ENCODE measurements around the gene CCR7.

CCR7 gene

GRCh38 chr17:40560592-40561293 lies 4.5 kb downstream of the CCR7 start:
- H3K4me3 ChIP-seq (ENCODE audit: extremely low read depth, insufficient read depth, low read length, poor library complexity, severe bottlenecking): no peak overlapping the region
- H3K4me1 ChIP-seq (ENCODE audit: control insufficient read depth, insufficient read depth, low read length, poor library complexity, severe bottlenecking): peaks cover 16% of the 10 kb centered on the region
- 83 to 85% methylated on average over 19 to 23 of the region's 24 CpGs for WGBS, 2 experiments (ENCODE audit: insufficient coverage in 2 of 2)

GRCh38 chr17:40559954-40560591 lies 5.2 kb downstream of the CCR7 start:
- no peaks in the 10 kb centered on the region for H3K36me3 ChIP-seq (ENCODE audit: control insufficient read depth, insufficient read depth, low read length)
- WGBS, 2 experiments (ENCODE audit: insufficient coverage in 2 of 2): 46 to 51% methylated on average over 9 to 10 of the region's 13 CpGs
- no peak overlapping the region for H3K4me3 ChIP-seq (ENCODE audit: extremely low read depth, insufficient read depth, low read length, poor library complexity, severe bottlenecking)
- H3K4me1 ChIP-seq (ENCODE audit: control insufficient read depth, insufficient read depth, low read length, poor library complexity, severe bottlenecking): peaks cover 16% of the 10 kb centered on the region
- no peak overlapping the region for H3K27ac ChIP-seq (ENCODE audit: low read depth, low read length, severe bottlenecking)
- H3K9me3 ChIP-seq (ENCODE audit: control insufficient read depth, low read length): no peaks in the 10 kb centered on the region

More at GRCh38 chr17:40560592-40561293, 4.5 kb downstream of the CCR7 start:
- Histone ChIP-seq H3K36me3 (ENCODE audit: control insufficient read depth, insufficient read depth, low read length) (no peaks in the 10 kb centered on the region), H3K27ac (ENCODE audit: low read depth, low read length, severe bottlenecking) (no peak overlapping the region), H3K9me3 (ENCODE audit: control insufficient read depth, low read length) (no peaks in the 10 kb centered on the region)

- H3K27ac ChIP-seq (ENCODE audit: low read depth, low read length, severe bottlenecking): no peak overlapping the region
- no peaks in the 10 kb centered on the region for H3K9me3 ChIP-seq (ENCODE audit: control insufficient read depth, low read length)
- WGBS, 2 experiments (ENCODE audit: insufficient coverage in 2 of 2): 83 to 98% methylated on average over 4 to 5 of the region's 5 CpGs
- peaks cover 16% of the 10 kb centered on the region for H3K4me1 ChIP-seq (ENCODE audit: control insufficient read depth, insufficient read depth, low read length, poor library complexity, severe bottlenecking)
- no peak overlapping the region for H3K4me3 ChIP-seq (ENCODE audit: extremely low read depth, insufficient read depth, low read length, poor library complexity, severe bottlenecking)
- H3K36me3 ChIP-seq (ENCODE audit: control insufficient read depth, insufficient read depth, low read length): no peaks in the 10 kb centered on the region
Observed at GRCh38 chr17:40559564-40559916, 5.7 kb downstream of the CCR7 start.

GRCh38 chr17:40558890-40559563 lies 6.2 kb downstream of the CCR7 start:
- H3K36me3 ChIP-seq (ENCODE audit: control insufficient read depth, insufficient read depth, low read length): no peaks in the 10 kb centered on the region
- no peak overlapping the region for H3K4me3 ChIP-seq (ENCODE audit: extremely low read depth, insufficient read depth, low read length, poor library complexity, severe bottlenecking)
- no peak overlapping the region for H3K27ac ChIP-seq (ENCODE audit: low read depth, low read length, severe bottlenecking)
- no peaks in the 10 kb centered on the region for H3K9me3 ChIP-seq (ENCODE audit: control insufficient read depth, low read length)
- peaks cover 18% of the 10 kb centered on the region for H3K4me1 ChIP-seq (ENCODE audit: control insufficient read depth, insufficient read depth, low read length, poor library complexity, severe bottlenecking)
- 93 to 98% methylated on average over 7 to 9 of the region's 10 CpGs for WGBS, 2 experiments (ENCODE audit: insufficient coverage in 2 of 2)

- peaks cover 24% of the 10 kb centered on the region for H3K4me1 ChIP-seq (ENCODE audit: control insufficient read depth, insufficient read depth, low read length, poor library complexity, severe bottlenecking)
- H3K27ac ChIP-seq (ENCODE audit: low read depth, low read length, severe bottlenecking): no peak overlapping the region
- H3K4me3 ChIP-seq (ENCODE audit: extremely low read depth, insufficient read depth, low read length, poor library complexity, severe bottlenecking): no peak overlapping the region
- WGBS, 2 experiments (ENCODE audit: insufficient coverage in 2 of 2): 88 to 95% methylated on average over 4 to 5 of the region's 9 CpGs
- H3K36me3 ChIP-seq (ENCODE audit: control insufficient read depth, insufficient read depth, low read length): no peaks in the 10 kb centered on the region
- H3K9me3 ChIP-seq (ENCODE audit: control insufficient read depth, low read length): no peaks in the 10 kb centered on the region
Observed at GRCh38 chr17:40558300-40558889, 6.9 kb downstream of the CCR7 start.

- H3K36me3 ChIP-seq (ENCODE audit: control insufficient read depth, insufficient read depth, low read length): no peaks in the 10 kb centered on the region
- WGBS, 2 experiments (ENCODE audit: insufficient coverage in 2 of 2): 93 to 97% methylated on average over 5 to 6 of the region's 6 CpGs
- peaks cover 24% of the 10 kb centered on the region for H3K4me1 ChIP-seq (ENCODE audit: control insufficient read depth, insufficient read depth, low read length, poor library complexity, severe bottlenecking)
- H3K9me3 ChIP-seq (ENCODE audit: control insufficient read depth, low read length): no peaks in the 10 kb centered on the region
- H3K4me3 ChIP-seq (ENCODE audit: extremely low read depth, insufficient read depth, low read length, poor library complexity, severe bottlenecking): no peak overlapping the region
- H3K27ac ChIP-seq (ENCODE audit: low read depth, low read length, severe bottlenecking): peak overlapping the region; percentile 23
Observed at GRCh38 chr17:40557531-40558299, 7.6 kb downstream of the CCR7 start.

GRCh38 chr17:40556884-40557414 lies 8.3 kb downstream of the CCR7 start:
- Histone ChIP-seq H3K4me3 (ENCODE audit: extremely low read depth, insufficient read depth, low read length, poor library complexity, severe bottlenecking) (no peak overlapping the region), H3K36me3 (ENCODE audit: control insufficient read depth, insufficient read depth, low read length) (no peaks in the 10 kb centered on the region), H3K4me1 (ENCODE audit: control insufficient read depth, insufficient read depth, low read length, poor library complexity, severe bottlenecking) (peaks cover 28% of the 10 kb centered on the region), H3K9me3 (ENCODE audit: control insufficient read depth, low read length) (no peaks in the 10 kb centered on the region), H3K27ac (ENCODE audit: low read depth, low read length, severe bottlenecking) (peak overlapping the region; percentile 23)
- 63 to 68% methylated on average over 11 of the region's 16 CpGs for WGBS, 2 experiments (ENCODE audit: insufficient coverage in 2 of 2)

- WGBS, 2 experiments (ENCODE audit: insufficient coverage in 2 of 2): no CpG with 5 or more reads among the region's 1 CpG
- no peaks in the 10 kb centered on the region for H3K9me3 ChIP-seq (ENCODE audit: control insufficient read depth, low read length)
- H3K4me1 ChIP-seq (ENCODE audit: control insufficient read depth, insufficient read depth, low read length, poor library complexity, severe bottlenecking): peaks cover 32% of the 10 kb centered on the region
- no peaks in the 10 kb centered on the region for H3K36me3 ChIP-seq (ENCODE audit: control insufficient read depth, insufficient read depth, low read length)
- no peak overlapping the region for H3K4me3 ChIP-seq (ENCODE audit: extremely low read depth, insufficient read depth, low read length, poor library complexity, severe bottlenecking)
- no peak overlapping the region for H3K27ac ChIP-seq (ENCODE audit: low read depth, low read length, severe bottlenecking)
Observed at GRCh38 chr17:40556198-40556661, 9.0 kb downstream of the CCR7 start.

GRCh38 chr17:40555296-40556190 lies 9.7 kb downstream of the CCR7 start:
- WGBS, 2 experiments (ENCODE audit: insufficient coverage in 2 of 2): 93 to 95% methylated on average over 25 of the region's 26 CpGs
- Histone ChIP-seq H3K36me3 (ENCODE audit: control insufficient read depth, insufficient read depth, low read length) (no peaks in the 10 kb centered on the region), H3K4me3 (ENCODE audit: extremely low read depth, insufficient read depth, low read length, poor library complexity, severe bottlenecking) (no peak overlapping the region), H3K4me1 (ENCODE audit: control insufficient read depth, insufficient read depth, low read length, poor library complexity, severe bottlenecking) (peaks cover 37% of the 10 kb centered on the region), H3K27ac (ENCODE audit: low read depth, low read length, severe bottlenecking) (no peak overlapping the region), H3K9me3 (ENCODE audit: control insufficient read depth, low read length) (no peaks in the 10 kb centered on the region)
